C4-2B (cell line): ENCODE measurements around the gene ATPAF2.
A peak's percentile ranks its signal among the peaks of the same experiment; 100 is the strongest.

Experiments used
- H3K27ac ChIP-seq: fragments of 450-650 bp; 2 replicates; pipeline ENCODE4 v1.5.1; 2017
- ZFX ChIP-seq: fragments of 450-650 bp; IDR thresholded peaks from 2 replicates; pipeline ENCODE4 v1.6.1; 2017
- TF ChIP-seq, protein P1 (sequence below): fragments of 450-650 bp; conservative IDR thresholded peaks from 2 replicates; pipeline ENCODE4 v1.5.1; 2017; ENCODE audit warnings: mild to moderate bottlenecking

ATPAF2 gene

DNA sequence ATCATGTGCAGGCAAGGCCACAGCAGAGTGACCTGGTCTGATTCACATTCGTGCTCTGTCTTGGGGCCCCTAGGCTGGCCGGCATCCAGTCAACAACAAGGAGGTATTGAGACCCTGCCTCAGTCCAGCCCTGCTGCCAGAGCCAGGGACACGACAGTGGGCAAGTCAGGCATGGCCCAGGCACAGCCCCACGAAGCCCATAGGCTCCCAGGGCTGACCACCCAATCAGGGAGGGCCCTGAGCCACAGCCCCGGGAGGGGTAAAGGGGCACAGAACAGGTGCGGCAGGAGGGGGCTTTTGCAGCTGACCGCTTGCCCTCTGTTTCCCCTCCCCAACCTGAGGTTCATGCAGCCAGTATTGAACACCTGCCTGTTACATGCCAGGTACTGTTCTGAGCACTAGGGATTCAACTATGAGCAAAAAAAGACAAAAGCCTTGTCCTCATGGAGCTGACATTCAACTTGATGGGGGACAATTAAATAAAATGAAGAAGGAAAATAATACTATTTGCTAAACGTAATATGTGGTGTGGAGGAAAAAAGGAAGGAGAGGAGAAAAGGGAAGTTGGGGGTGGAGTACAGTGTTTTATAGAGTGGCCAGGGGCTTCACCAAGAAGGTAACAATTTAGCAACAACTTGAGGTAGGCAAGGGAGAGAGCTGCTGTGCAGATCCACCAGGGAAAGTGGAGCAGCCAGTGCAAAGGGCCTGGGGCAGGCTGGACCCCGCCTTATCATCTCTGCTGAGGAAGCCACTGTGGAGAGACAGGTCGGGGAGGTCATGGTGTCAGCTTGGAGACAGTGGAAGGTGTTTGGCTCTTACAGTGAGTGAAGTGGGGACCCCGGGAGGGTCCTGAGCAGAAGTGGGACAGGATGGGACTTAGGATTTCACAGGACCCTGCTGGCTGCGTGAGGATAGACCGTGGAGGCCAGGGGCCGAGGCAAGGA, 60.2 kb downstream of the ATPAF2 start:
- TF ChIP-seq ZFX: no peak
- TF ChIP-seq, protein P1, sequence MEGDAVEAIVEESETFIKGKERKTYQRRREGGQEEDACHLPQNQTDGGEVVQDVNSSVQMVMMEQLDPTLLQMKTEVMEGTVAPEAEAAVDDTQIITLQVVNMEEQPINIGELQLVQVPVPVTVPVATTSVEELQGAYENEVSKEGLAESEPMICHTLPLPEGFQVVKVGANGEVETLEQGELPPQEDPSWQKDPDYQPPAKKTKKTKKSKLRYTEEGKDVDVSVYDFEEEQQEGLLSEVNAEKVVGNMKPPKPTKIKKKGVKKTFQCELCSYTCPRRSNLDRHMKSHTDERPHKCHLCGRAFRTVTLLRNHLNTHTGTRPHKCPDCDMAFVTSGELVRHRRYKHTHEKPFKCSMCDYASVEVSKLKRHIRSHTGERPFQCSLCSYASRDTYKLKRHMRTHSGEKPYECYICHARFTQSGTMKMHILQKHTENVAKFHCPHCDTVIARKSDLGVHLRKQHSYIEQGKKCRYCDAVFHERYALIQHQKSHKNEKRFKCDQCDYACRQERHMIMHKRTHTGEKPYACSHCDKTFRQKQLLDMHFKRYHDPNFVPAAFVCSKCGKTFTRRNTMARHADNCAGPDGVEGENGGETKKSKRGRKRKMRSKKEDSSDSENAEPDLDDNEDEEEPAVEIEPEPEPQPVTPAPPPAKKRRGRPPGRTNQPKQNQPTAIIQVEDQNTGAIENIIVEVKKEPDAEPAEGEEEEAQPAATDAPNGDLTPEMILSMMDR: no peak

DNA sequence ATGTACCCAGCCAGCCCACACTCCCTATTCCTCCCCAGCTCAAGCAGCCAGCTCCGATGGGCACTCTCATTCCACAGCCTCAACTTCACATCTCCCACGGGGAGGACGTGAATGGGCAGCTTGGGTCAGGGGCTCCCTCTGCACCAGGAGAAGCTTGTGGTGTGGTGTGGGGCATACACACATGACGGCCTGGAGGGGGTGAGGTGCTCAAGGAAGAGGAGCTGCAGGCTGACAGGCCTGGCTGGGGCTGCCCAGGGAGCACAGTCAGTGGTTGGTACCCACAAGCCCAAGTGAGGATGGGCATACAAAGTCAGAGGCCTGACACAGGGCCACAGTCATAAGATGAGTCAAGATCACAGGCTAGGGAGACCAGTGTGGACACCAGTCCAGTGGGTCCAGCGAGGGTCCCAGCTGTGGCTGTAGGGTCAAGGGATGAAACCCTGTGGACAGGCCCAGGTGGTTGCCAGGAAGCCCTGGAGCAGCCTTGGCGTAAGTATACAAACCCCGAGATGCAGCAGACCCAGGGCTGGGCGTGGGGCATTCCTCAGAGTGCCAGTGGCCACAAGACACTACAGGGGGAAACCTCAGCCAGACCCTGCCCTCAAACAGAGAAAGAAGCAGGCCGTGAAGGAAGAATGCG, 61.9 kb downstream of the ATPAF2 start:
- H3K27ac ChIP-seq: no peak overlapping the region
- no peak for TF ChIP-seq ZFX

More for the DNA sequence above, 60.2 kb downstream of the ATPAF2 start:
- H3K27ac ChIP-seq: peak overlapping the region; percentile 24

DNA sequence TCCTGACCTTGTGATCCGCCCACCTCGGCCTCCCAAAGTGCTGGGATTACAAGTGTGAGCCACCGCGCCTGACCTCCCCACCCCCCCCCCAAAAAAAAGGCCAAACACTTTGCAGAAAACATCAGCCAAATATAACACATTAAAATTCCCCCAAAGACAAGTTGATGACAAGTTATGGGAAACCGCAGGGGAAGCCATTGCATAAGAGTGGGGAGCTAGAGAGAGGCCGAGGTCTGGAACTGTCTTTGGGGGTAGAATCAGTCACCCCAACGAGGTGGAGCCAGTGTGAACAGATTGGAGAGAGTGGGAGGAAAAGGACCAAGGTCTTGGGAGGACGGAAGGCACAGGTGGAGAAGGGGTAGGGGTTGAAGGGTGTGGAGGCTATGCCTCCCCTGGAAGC, 63.5 kb downstream of the ATPAF2 start:
- H3K27ac ChIP-seq: no peak overlapping the region

DNA sequence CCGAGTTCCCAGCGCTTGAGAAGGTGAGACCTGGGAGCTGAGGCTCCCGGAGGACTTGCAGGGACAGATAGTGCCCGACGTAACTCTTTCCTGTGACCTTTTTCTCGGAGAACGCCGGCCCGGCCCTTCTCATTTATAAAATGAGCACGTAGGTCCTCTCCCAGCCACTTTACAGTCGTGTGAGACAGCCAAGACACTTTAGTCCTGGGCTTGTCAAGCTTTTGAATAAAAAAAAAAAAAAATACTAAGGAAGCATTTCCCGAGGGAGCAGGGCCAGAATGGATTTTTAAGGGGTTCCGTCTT, 66.1 kb downstream of the ATPAF2 start:
- TF ChIP-seq, protein P1: no peak
- TF ChIP-seq ZFX: no peak
- H3K27ac ChIP-seq: no peak overlapping the region

More for the DNA sequence above, 63.5 kb downstream of the ATPAF2 start:
- no peak for TF ChIP-seq ZFX
- TF ChIP-seq, protein P1: no peak

DNA sequence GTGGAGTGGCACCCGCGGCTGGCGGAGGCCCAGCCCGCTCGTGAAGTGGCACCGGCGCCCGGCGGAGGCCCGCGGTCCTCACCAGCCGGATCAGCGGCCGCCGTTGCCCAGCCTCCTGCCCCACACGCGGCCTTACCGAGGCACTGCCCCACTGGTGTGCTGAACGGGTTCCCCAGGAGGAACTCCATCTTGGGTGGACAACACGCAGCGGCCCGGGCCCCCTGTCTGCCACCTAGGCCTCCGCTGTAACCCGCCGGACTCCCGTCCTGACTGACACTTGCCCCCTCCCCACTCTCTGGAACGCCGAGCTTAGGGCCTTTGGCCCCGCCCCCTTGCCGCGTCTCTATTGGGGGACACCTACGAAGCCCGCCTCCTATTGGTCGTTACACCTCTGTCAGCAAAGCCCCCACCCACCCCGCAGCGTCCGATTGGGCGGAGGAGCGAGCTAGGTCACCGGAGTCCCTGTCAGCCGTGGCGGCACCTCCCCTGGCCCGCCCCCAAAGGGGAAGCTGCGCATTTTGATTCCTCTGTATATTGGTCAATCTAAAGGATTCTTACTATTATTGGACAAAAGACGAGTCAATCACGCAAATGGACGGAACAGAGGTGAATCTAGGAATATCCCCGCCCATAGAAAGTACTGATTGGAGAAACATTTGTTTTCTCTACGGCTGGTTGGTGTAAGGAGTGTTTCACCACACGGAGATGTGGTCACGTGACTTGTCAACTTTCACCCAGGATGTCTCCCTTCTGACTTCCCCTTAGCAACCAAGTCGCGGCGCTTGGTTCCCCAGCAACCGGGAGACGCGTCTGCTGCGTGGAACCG, 66.6 kb downstream of the ATPAF2 start, which contains the start of the genes DRC3 and TOM1L2:
TSS of gene DRC3 (plus strand) at position 737 of the 826 bp plus-strand sequence. CDS start 4,737 bp downstream, outside the sequence.
TSS of gene TOM1L2 (minus strand) at position 275 of the 826 bp plus-strand sequence. CDS start at position 188, 87 bp downstream.
- TF ChIP-seq, protein P1: no peak
- TF ChIP-seq ZFX: peak; percentile 82
- peak within 1 kb of the TSS; percentile 65 for H3K27ac ChIP-seq

DNA sequence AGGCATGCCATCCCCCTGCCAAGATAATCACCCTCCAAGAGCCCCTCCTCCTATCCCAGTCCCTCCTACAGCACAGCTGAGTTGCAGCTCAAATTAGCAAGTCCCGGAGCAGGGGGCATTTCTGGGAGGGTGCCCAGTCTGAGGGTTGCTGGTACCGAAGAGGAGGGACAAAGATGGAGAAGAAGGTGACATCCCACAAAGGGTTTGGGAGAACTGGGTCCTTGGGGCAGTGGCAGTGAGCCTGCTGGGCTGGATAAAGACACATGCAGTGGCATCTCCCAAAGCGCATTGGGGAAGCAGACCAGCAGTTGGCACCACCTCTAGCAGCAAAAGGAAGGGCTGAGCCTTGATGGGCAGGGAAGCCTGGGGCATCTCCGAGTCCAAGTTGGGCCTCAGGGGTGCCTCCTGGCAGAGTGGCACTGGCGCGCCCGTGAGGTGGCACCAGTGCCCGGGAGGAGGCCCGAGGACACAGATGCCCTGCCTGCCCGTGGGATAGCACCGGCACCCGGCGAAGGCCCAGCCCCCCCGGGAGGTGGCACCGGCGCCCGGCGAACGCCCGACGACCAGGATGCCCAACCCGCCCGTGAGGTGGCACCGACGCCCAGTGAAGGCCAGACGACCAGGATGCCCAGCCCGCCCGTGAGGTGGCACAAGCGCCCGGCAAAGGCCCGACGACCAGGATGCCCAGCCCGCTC, 67.4 kb downstream of the ATPAF2 start:
- TF ChIP-seq, protein P1: no peak
- TF ChIP-seq ZFX: no peak
- H3K27ac ChIP-seq: peak overlapping the region; percentile 65
